ENCODE measurements around the gene GRAMD2A. TPM values are rescaled to one million over a fixed set of nuclear protein-coding genes. Genes with fewer than 3 reads are reported as not detected.

The GRAMD2A gene
- polyA plus RNA-seq, 1 experiment = 0.30 TPM

DNA sequence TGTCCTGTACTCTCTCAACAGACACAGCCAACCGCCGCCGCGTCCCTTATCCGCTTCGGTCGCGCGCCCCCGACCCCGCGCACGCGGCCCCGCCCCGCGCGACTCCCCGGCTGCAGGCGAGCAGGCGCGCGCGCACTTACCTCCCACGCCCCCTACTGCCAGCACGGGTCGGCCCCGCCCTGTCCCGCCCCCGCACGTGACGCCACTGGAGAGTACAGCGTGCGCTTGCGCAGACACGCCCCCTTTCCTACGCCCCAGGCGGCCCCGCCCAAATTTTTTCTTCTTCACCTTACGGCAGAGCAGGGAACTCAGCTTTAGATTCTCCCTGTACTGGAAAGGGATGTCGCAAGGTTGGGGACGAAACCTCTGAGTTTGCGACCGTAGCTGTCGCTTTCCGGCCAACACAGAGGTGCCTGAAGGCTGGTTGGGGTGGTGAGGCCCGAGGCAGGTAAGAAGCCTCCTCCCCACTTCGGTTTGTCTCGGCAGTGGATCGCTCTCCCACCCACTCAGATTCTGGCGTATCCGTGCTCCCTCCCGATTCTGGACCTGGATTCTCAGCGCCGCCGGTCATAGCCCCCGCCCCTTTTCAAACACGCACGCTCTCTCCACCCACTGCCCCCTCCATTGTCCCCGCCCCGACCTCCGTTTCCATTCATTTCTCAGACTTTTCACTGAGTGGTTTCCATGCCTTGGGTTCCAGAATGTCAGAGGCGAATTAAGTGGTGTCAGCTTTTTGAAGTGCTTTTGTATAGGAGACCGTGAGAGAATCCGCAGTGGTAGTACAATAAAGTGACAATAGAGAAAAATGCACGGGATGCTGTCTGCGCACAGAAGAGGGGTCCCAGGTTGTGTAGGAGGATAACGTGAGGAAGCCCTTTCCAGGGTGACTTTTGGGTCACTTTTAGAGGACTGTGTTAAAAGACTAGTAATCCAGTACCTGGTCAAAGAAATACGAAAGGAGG, 79.3 kb downstream of the GRAMD2A start, which contains the start of the genes MYO9A and SENP8:
Gene MYO9A (minus strand): TSS at position 134 of the 962 bp plus-strand sequence. CDS start 71,587 bp downstream, outside the sequence.
Gene SENP8 (plus strand): TSS at position 387 of the 962 bp plus-strand sequence. CDS start 21,221 bp downstream, outside the sequence.
- ChIA-PET CTCF (interaction anchor here (1.0 kb wide), 1 partner anchor 109 kb away, joined by 3 read pairs; no protein-coding TSS in a partner anchor), POLR2A (interaction anchor here (0.6 to 1.3 kb wide), 8 partner anchors 9 to 208 kb away, joined by 3 to 6 read pairs (median 3); no protein-coding TSS in a partner anchor)
- H3K9me3 ChIP-seq (ENCODE audit: control insufficient read depth, insufficient read depth, low read length) = no peaks in the 10 kb centered on the region
- no peak for TF ChIP-seq CTCF (IDR thresholded peaks at IDR 0.05; ENCODE audit: low read depth, low read length)
- peak; percentile 96 for DNase-seq (ENCODE audit: low read depth, low spot score)
- peak within 1 kb of the TSS; percentile 98 for H3K4me3 ChIP-seq (ENCODE audit: low read depth, low read length)
- peak within 1 kb of the TSS; percentile 99 for H3K27ac ChIP-seq (ENCODE audit: low read depth, low read length)
- no peaks in the 10 kb centered on the region for H3K27me3 ChIP-seq (ENCODE audit: control insufficient read depth, insufficient read depth, low read length)

GRCh38 chr15:72117486-72118016, 80.0 kb downstream of the GRAMD2A start:
- peak; percentile 43 for DNase-seq (ENCODE audit: low read depth, low spot score)
- TF ChIP-seq CTCF (IDR thresholded peaks at IDR 0.05; ENCODE audit: low read depth, low read length) = no peak
- CTCF ChIA-PET = interaction anchor here (1.0 kb wide), 1 partner anchor 109 kb away, joined by 3 read pairs; no protein-coding TSS in a partner anchor

DNA sequence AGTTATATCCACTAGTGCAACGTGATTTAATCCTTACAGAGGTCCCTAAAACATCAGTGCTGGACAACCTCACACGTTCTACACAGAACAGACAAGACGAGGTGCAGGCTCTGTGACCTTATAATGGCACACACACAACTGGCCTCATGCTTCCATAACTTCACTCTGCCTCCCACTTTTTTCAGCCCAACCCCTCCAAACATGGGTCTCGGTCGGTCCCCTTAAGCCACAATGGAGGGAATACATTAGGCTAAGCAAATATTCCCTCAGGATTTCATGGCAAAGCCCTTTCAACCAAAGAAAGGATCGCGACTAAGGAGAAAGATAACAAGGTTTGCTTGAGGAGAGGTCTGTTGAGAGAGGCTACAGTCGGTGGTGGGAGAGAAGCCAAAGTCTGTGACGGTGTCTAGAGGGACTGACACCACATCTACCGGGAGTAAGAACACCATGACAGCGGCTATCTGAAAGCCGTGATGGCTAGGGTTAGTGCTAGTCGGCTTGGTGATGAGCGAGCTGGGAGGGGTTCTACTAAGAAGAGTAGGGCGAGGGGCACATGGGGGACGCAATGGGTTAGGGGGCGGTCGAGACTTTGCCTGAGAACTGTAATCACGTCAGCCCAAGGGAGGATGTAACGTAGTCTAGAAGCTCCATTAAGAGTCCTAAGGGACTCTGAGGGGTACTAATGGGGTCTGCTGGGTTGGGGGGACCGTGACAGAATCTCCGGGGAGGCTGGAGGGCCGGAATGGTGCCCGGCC, 80.7 kb downstream of the GRAMD2A start:
- H3K27ac ChIP-seq (ENCODE audit: low read depth, low read length) = peak overlapping the region; percentile 39
- H3K4me3 ChIP-seq (ENCODE audit: low read depth, low read length) = peak overlapping the region; percentile 91
- CTCF ChIA-PET = no interaction called here
- POLR2A ChIA-PET = no interaction called here
- DNase-seq (ENCODE audit: low read depth, low spot score) = no peak
- H3K27me3 ChIP-seq (ENCODE audit: control insufficient read depth, insufficient read depth, low read length) = no peaks in the 10 kb centered on the region
- no peak for TF ChIP-seq CTCF (IDR thresholded peaks at IDR 0.05; ENCODE audit: low read depth, low read length)
- H3K9me3 ChIP-seq (ENCODE audit: control insufficient read depth, insufficient read depth, low read length) = no peaks in the 10 kb centered on the region

More at GRCh38 chr15:72117486-72118016, 80.0 kb downstream of the GRAMD2A start:
- Histone ChIP-seq H3K27ac (ENCODE audit: low read depth, low read length) (peak overlapping the region; percentile 39), H3K9me3 (ENCODE audit: control insufficient read depth, insufficient read depth, low read length) (no peaks in the 10 kb centered on the region), H3K4me3 (ENCODE audit: low read depth, low read length) (peak overlapping the region; percentile 91), H3K27me3 (ENCODE audit: control insufficient read depth, insufficient read depth, low read length) (no peaks in the 10 kb centered on the region)
- POLR2A ChIA-PET = interaction anchor here (0.6 to 1.3 kb wide), 5 partner anchors 10 to 109 kb away, joined by 3 to 6 read pairs (median 3); no protein-coding TSS in a partner anchor

- no peaks in the 10 kb centered on the region for H3K9me3 ChIP-seq (ENCODE audit: control insufficient read depth, insufficient read depth, low read length)
- H3K27me3 ChIP-seq (ENCODE audit: control insufficient read depth, insufficient read depth, low read length) = no peaks in the 10 kb centered on the region
- CTCF ChIA-PET = no interaction called here
- POLR2A ChIA-PET = no interaction called here
- no peak overlapping the region for H3K4me3 ChIP-seq (ENCODE audit: low read depth, low read length)
- no peak for TF ChIP-seq CTCF (IDR thresholded peaks at IDR 0.05; ENCODE audit: low read depth, low read length)
- no peak for DNase-seq (ENCODE audit: low read depth, low spot score)
- H3K27ac ChIP-seq (ENCODE audit: low read depth, low read length) = no peak overlapping the region
Measured at GRCh38 chr15:72113347-72114031, 84.1 kb downstream of the GRAMD2A start.
